Superior temporal gyrus (tissue), 1 donor: Measurements from ENCODE around the gene TREML2.
A peak's percentile ranks its signal among the peaks of the same experiment; 100 is the strongest.

Experiments used
- DNase-seq: peaks from one replicate; pipeline ENCODE4 v3.0.0-alpha.2; 2016; ENCODE audit errors: extremely low spot score

Gene TREML2

GRCh38 chr6:41177287-41177686 is 23.7 kb downstream of the TREML2 start:
- DNase-seq, result no peak

- no peak for DNase-seq
Measured at GRCh38 chr6:41176189-41176588, 24.8 kb downstream of the TREML2 start.

GRCh38 chr6:41175084-41175483 is 25.9 kb downstream of the TREML2 start:
- DNase-seq, result no peak

GRCh38 chr6:41174610-41175009 is 26.3 kb downstream of the TREML2 start:
- DNase-seq, result no peak

DNA sequence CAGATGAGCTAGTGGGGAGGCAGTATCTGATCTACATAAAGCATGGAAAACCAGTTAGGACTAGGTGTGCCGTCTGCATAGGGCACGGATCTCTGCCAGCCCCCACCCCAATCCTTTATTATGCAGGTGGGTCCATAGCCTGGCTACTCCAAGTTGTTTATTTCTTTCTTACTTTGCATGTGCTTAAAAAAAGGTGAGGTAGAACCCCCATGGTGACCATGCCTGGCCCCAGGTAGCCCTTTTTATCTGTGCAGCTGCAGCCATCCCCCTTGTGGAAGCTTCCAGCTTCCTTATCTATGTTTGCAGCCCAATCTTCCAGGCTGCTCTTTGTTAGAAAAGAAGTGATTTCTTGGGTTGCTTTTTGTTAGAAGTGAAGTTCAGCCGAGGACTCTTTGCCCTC is 29.0 kb downstream of the TREML2 start:
- no peak for DNase-seq

DNA sequence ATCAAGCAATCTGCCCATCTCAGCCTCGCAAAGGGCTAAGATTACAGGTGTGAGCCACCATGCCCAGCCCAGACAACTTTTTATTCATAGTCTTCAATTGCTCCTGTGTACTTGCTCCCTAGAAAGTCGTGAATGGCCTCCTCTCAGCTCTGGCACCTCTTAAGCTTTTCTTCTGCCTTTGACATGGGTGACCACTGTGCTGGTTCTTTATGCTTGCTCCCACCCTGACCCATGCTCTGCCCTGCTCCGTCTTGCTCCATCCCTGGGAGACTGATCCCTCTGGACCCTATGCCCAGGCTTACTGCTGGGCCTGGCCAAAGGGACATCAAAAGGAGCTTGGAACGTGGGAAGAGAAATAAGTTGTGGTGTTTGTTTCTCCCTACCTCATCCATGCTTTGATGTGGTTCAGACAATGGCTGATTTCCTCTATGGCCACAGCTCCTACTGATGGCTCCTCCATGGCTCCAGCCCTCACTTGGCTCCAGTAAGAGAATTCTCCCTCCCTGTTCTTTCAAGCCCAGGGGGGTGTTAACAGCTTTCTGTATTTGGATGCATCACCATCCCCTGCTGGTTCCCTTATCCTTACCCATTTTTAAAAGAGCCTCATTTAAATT is 30.3 kb downstream of the TREML2 start:
- DNase-seq, result no peak

GRCh38 chr6:41167173-41167963 is 33.6 kb downstream of the TREML2 start:
- no peak for DNase-seq

- DNase-seq, result no peak
Measured at GRCh38 chr6:41164551-41165120, 36.3 kb downstream of the TREML2 start.

GRCh38 chr6:41163419-41163717 is 37.6 kb downstream of the TREML2 start:
- no peak for DNase-seq

GRCh38 chr6:41162687-41163418 is 38.1 kb downstream of the TREML2 start, which contains the start of gene TREM2:
TREM2 (minus strand) TSS chr6:41163116; CDS start chr6:41163082, 34 bp downstream.
- no peak for DNase-seq

DNA sequence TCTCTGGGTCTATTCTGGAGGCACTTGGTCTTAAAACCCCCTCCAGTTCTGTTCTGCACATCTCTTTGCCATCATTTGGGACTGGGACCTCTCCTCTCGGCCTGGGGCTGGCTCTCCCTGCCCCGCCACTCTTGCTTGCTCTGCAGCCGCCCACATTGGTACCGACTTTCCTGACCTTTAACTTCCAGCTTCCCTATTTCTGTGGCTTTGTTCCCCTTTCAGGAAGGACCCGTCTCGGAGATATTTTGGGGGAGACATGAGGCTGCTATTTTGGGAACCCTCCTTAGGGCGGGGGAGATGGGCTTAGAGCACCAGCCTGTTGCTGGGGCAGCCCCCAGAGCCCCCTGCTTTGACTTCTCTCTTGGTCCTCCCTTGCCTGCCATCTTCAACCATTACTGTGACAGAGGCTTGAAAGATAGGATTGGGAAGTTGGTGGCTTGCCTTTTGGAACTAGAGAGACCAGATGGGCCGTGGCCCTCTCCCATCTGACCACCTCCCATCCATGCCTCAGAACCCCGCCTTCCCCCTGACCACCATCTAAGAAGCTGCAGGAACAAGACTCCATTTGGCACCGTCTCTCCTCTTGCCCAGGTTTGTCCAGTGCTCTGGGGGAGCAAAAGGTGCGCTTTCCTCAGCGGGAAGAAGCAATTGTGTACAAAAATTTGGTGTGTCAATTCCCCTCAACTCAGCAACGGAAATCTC is 38.9 kb downstream of the TREML2 start:
- no peak for DNase-seq

DNA sequence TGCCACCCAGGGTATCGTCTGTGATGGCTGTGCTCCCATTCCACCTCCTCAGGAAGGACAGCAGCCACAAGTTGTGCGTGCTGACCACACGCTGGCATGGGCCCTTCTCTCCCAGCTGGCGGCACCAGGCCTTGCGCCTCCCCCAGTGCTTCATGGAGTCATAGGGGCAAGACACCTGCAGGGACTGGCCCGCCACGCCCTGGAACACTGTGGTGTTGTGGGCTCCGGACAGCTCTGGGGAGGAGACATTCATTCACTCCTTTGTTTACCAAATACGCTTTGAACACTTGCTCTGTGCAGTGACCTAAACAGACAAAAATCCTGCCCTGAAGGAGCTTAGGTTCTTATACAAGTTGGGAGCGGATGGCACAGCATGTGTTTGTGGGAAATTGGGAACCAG is 39.6 kb downstream of the TREML2 start:
- DNase-seq, result no peak

DNA sequence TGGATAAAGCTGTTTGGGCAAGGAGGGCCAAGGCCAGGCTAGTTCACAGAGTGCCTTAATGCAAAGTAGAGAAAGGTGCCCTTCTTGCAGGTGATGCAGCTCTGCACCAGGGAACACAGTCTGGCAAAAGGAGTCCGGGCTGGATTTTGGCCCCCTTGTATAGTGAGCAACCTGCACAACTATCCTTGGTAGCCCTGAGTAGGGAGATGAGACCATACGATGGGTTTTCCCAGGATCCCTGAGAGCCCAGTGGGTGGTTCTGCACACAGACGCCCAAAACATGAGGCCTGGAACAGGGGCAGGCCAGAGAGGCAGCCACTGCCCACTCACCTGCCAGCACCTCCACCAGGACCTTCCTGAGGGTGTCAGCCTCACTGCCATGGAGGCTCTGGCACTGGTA is 40.0 kb downstream of the TREML2 start:
- no peak for DNase-seq

- no peak for DNase-seq
Measured at GRCh38 chr6:41159415-41160082, 41.4 kb downstream of the TREML2 start.

- peak; percentile 11 for DNase-seq
Measured at GRCh38 chr6:41157323-41157722, 43.6 kb downstream of the TREML2 start.

GRCh38 chr6:41156771-41157170 is 44.2 kb downstream of the TREML2 start:
- no peak for DNase-seq

GRCh38 chr6:41156001-41156400 is 44.9 kb downstream of the TREML2 start:
- DNase-seq, result no peak

GRCh38 chr6:41155132-41155805 is 45.7 kb downstream of the TREML2 start:
- DNase-seq, result no peak

GRCh38 chr6:41153992-41154625 is 46.8 kb downstream of the TREML2 start, which contains the start of gene TREML1:
TREML1 (minus strand) TSS chr6:41154347; CDS start chr6:41154288, 59 bp downstream.
- no peak for DNase-seq

GRCh38 chr6:41153451-41153850 is 47.5 kb downstream of the TREML2 start:
- no peak for DNase-seq
